ENCODE measurements around the gene VAPA. TPM values are rescaled to one million over a fixed set of nuclear protein-coding genes. Genes with fewer than 3 reads are reported as not detected.

VAPA gene
- total RNA-seq, 1 donor from 2014 or later: 124 TPM

DNA sequence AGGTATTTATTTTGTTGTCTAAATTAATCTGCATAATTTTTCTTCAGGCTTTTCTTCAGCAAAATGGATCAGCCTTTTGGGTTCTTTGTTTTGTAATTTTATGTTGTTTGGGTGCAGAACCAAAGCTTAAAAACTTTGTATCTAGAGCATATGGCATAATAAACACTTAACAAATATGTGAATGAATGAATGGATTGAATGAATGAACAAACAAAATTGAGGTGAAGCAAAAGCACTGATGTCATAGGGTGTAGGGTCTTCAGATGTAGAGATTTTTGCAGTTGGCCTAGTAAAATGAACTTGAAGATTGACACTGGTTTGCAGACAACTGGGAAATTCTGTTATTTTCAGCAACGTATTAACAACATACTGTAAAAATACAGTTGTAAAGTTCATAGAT lies 17.3 kb downstream of the VAPA start:
- TF ChIP-seq, protein P1, sequence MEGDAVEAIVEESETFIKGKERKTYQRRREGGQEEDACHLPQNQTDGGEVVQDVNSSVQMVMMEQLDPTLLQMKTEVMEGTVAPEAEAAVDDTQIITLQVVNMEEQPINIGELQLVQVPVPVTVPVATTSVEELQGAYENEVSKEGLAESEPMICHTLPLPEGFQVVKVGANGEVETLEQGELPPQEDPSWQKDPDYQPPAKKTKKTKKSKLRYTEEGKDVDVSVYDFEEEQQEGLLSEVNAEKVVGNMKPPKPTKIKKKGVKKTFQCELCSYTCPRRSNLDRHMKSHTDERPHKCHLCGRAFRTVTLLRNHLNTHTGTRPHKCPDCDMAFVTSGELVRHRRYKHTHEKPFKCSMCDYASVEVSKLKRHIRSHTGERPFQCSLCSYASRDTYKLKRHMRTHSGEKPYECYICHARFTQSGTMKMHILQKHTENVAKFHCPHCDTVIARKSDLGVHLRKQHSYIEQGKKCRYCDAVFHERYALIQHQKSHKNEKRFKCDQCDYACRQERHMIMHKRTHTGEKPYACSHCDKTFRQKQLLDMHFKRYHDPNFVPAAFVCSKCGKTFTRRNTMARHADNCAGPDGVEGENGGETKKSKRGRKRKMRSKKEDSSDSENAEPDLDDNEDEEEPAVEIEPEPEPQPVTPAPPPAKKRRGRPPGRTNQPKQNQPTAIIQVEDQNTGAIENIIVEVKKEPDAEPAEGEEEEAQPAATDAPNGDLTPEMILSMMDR (IDR thresholded peaks at IDR 0.05): no peak
- ChIA-PET POLR2A (no interaction called here), CTCF (no interaction called here)
- Mint-ChIP-seq H3K36me3 (ENCODE audit: low read depth) (peaks cover 29% of the 10 kb centered on the region), H3K4me3 (no peak overlapping the region), H3K9me3 (no peaks in the 10 kb centered on the region), H3K4me1 (peaks cover 42% of the 10 kb centered on the region), H3K27ac (no peak overlapping the region), H3K27me3 (no peaks in the 10 kb centered on the region)
- DNase-seq: no peak
- intact Hi-C loops (cut with micrococcal nuclease): loop anchor here (2.0 kb wide), 1 partner anchor 16 kb away; the partner anchor contains the start of gene VAPA
- no peak for ATAC-seq (ENCODE audit: low read depth)

DNA sequence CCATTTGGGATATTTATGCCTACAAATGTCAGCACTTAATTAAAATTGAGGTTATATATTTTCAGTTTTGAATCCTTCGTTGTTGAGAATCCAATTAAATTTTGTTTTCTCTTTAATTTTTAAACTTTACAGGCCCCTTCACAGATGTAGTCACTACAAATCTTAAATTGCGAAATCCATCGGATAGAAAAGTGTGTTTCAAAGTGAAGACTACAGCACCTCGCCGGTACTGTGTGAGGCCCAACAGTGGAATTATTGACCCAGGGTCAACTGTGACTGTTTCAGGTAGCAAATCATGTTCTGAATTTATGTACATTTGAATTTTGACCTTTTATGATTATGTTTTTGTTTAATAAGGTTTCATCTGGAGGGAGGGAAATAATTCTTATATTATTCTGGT lies 17.9 kb downstream of the VAPA start:
- H3K27ac Mint-ChIP-seq: no peak overlapping the region
- H3K36me3 Mint-ChIP-seq (ENCODE audit: low read depth): peaks cover 33% of the 10 kb centered on the region
- no peaks in the 10 kb centered on the region for H3K9me3 Mint-ChIP-seq
- no peak for ATAC-seq (ENCODE audit: low read depth)
- no peaks in the 10 kb centered on the region for H3K27me3 Mint-ChIP-seq
- H3K4me1 Mint-ChIP-seq: peaks cover 37% of the 10 kb centered on the region
- DNase-seq: no peak
- intact Hi-C loops (cut with micrococcal nuclease): loop anchor here (2.0 kb wide), 1 partner anchor 17 kb away; the partner anchor contains the start of gene VAPA
- H3K4me3 Mint-ChIP-seq: no peak overlapping the region
- TF ChIP-seq, protein P1 (IDR thresholded peaks at IDR 0.05): no peak
- ChIA-PET POLR2A (no interaction called here), CTCF (no interaction called here)

DNA sequence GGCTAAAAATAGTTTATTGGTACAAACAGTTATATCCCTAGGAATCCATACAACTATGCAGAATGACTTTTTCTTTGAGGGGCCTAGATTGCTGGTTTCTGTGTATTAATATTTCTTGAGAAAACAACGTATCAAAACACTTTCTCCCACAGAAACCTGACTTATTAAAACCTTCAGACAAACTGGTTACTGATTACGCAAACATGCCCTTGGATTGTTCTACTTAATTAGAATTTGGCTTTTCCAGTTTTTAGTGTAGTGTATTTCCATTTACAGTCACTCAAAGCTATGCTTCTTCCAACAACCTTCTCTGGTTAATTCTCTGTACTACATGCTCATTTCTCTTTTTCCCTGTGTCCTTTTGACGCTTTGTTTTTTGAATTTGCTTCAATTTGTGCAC lies 20.0 kb downstream of the VAPA start:
- no peak overlapping the region for H3K27ac Mint-ChIP-seq
- POLR2A ChIA-PET: no interaction called here
- DNase-seq: no peak

DNA sequence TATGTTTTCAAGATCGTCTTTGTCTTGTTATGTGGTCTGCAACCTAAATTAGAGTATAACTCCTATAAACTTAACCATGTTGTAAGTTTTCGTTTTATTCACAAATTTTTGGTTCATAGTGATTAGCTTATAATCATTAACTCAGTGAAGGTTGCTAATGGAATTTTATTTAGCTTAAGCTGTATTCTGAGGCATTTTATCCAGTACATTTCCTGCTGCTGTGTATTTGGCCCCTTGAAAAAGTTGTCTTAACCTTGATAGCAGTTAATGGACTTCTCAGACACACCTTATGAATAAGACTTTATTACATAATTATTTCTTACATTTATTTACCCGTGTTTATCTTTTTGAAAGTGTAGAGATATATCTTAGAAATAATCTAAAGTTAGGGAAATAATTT lies 20.5 kb downstream of the VAPA start:
- no peaks in the 10 kb centered on the region for H3K27me3 Mint-ChIP-seq
- ATAC-seq (ENCODE audit: low read depth) (no peak), DNase-seq (no peak)
- H3K9me3 Mint-ChIP-seq: no peaks in the 10 kb centered on the region
- intact Hi-C loops (cut with micrococcal nuclease): loop anchor here (2.0 kb wide), 1 partner anchor 13 kb away; no protein-coding TSS in a partner anchor
- peaks cover 52% of the 10 kb centered on the region for H3K36me3 Mint-ChIP-seq (ENCODE audit: low read depth)
- H3K4me1 Mint-ChIP-seq: peaks cover 14% of the 10 kb centered on the region
- no peak overlapping the region for H3K27ac Mint-ChIP-seq
- CTCF ChIA-PET: no interaction called here
- TF ChIP-seq, protein P1 (IDR thresholded peaks at IDR 0.05): no peak
- H3K4me3 Mint-ChIP-seq: no peak overlapping the region
- POLR2A ChIA-PET: no interaction called here

More for the DNA sequence above, 20.0 kb downstream of the VAPA start:
- no peak for ATAC-seq (ENCODE audit: low read depth)
- TF ChIP-seq, protein P1 (IDR thresholded peaks at IDR 0.05): no peak
- intact Hi-C loops (cut with micrococcal nuclease): loop anchor here (2.0 kb wide), 1 partner anchor 13 kb away; no protein-coding TSS in a partner anchor
- Mint-ChIP-seq H3K36me3 (ENCODE audit: low read depth) (peaks cover 52% of the 10 kb centered on the region), H3K27me3 (no peaks in the 10 kb centered on the region), H3K4me1 (peaks cover 18% of the 10 kb centered on the region), H3K9me3 (no peaks in the 10 kb centered on the region), H3K4me3 (no peak overlapping the region)
- CTCF ChIA-PET: no interaction called here

DNA sequence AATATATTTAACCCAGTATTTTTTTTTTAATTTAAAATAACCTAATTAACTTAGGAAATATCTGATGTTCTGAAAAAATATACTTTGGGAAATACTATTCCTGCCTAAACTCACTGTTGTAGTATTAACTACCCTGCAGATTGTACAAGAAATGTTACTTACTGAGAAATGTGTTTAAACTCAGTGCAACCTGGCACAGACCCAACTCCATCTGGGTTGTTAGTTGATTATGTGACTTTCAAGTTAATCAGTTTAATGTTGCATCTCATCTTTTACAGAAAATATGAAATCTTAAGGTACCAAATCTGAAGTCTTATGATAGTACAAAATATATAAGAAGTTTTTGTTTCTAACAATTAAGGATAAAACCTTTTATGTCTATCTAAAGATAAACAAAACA lies 27.3 kb downstream of the VAPA start:
- TF ChIP-seq, protein P1 (IDR thresholded peaks at IDR 0.05): no peak
- Mint-ChIP-seq H3K36me3 (ENCODE audit: low read depth) (peaks cover 65% of the 10 kb centered on the region), H3K9me3 (no peaks in the 10 kb centered on the region), H3K27me3 (no peaks in the 10 kb centered on the region), H3K27ac (no peak overlapping the region), H3K4me3 (no peak overlapping the region), H3K4me1 (no peaks in the 10 kb centered on the region)
- DNase-seq (no peak), ATAC-seq (ENCODE audit: low read depth) (no peak)
- intact Hi-C loops (cut with micrococcal nuclease): no loop called here
- ChIA-PET CTCF (no interaction called here), POLR2A (no interaction called here)
